Naive B cell (primary cell): Measurements from ENCODE around the gene SURF2. TPM values are rescaled to one million over a fixed set of nuclear protein-coding genes. Genes with fewer than 3 reads are reported as not detected.
"Not testable (repeated sequence)": the region's sequence is repeated elsewhere in the genome, so short reads cannot be mapped to it uniquely, and the experiment has no call there.

Source experiments
- ATAC-seq, 2 donors: fragments of 150-1000 bp; cut with Tn5 transposase; 2 replicates each; pipeline ENCODE4 v1.10.0; 2021; ENCODE audit warnings: low read depth in 2 of 2, mild to moderate bottlenecking in 2 of 2, moderate library complexity in 2 of 2
- DNase-seq: peaks from one replicate; pipeline ENCODE4 v3.0.0; 2022
- H3K27ac Mint-ChIP-seq, 6 donors: one replicate each; pipeline ENCODE4 v1.8.0; 2020 to 2022; ENCODE audit warnings: mild to moderate bottlenecking in 6 of 6, mixed read lengths in 6 of 6, moderate library complexity in 5 of 6, inconsistent platforms in 2 of 6
- H3K27me3 Mint-ChIP-seq, 3 donors: one replicate each; pipeline ENCODE4 v1.8.0; 2021 to 2022; ENCODE audit warnings: mixed read lengths in 3 of 3, mild to moderate bottlenecking in 1 of 3
- H3K36me3 Mint-ChIP-seq, 2 donors: one replicate each; pipeline ENCODE4 v1.8.0; 2020 to 2022; ENCODE audit warnings: mixed read lengths in 2 of 2, inconsistent platforms in 1 of 2, mild to moderate bottlenecking in 1 of 2
- H3K4me1 Mint-ChIP-seq, 3 donors: one replicate each; pipeline ENCODE4 v1.8.0; 2020 to 2022; ENCODE audit warnings: mixed read lengths in 3 of 3, inconsistent platforms in 1 of 3, mild to moderate bottlenecking in 1 of 3, moderate library complexity in 1 of 3
- H3K4me3 Mint-ChIP-seq, 8 donors: one replicate each; pipeline ENCODE4 v1.8.0; 2020 to 2022; ENCODE audit warnings: mild to moderate bottlenecking in 8 of 8, mixed read lengths in 8 of 8, moderate library complexity in 8 of 8, inconsistent platforms in 2 of 8
- H3K9me3 Mint-ChIP-seq, 7 donors: one replicate each; pipeline ENCODE4 v1.8.0; 2020 to 2022; ENCODE audit warnings: mixed read lengths in 7 of 7, mild to moderate bottlenecking in 5 of 7, inconsistent platforms in 2 of 7, moderate library complexity in 1 of 7
- polyA plus RNA-seq, 6 donors: library from polyadenylated mRNA; unstranded; fragments of 300-500 nt; fragmentation: Illumina TruSeq; gene quantifications; one replicate each; pipeline ENCODE4 v1.2.3, GENCODE V29; 2021; ENCODE audit warnings: low read depth in 6 of 6

The SURF2 gene
- polyA plus RNA-seq, 6 donors from 2014 or later = 21.6 to 40.5 (median 28.1) TPM

DNA sequence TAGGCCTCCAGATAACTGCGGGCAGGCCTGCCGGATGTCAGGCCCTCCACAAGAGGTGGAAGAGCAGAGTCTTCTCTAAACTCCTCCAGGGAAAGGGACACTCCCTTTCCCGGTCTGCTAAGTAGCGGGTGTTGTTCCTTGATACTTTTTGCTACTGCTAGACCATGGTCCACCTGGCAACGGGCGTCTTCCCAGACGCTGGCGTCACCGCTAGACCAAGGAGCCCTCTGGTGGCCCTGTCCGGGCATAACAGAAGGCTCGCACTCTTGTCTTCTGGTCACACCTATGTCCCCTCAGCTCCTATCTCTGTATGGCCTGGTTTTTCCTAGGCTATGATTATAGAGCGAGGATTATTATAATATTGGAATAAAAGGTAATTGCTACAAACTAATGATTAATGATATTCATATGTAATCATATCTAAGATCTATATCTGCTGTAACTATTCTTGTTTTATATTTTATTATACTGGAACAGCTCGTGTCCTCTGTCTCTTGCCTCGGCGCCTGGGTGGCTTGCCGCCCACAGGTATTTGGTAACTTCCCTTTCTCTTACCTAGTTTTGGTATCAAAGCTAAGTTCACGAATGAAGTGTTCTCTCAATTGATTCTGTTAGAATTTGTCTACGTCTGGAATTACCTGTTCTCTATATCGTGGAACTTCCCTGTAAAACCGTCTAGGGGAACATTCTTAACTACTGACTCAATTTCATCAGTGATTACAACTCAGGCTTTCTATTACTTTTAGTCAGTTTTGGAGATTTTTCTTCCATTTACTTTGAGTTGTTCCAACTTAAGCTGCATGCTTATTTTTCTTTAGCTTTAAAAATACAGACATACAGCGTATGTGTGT, 26.8 kb upstream of the SURF2 start:
- not testable (repeated sequence) for H3K27me3 Mint-ChIP-seq, H3K4me3 Mint-ChIP-seq, ATAC-seq, DNase-seq, H3K9me3 Mint-ChIP-seq, H3K36me3 Mint-ChIP-seq
- Mint-ChIP-seq H3K27ac (peak overlapping the region in 3 of 6 donors; percentile 19 to 65 (median 24)), H3K4me1 (peaks cover 21 to 38% (median 32%) of the 10 kb centered on the region in 3 donors)

DNA sequence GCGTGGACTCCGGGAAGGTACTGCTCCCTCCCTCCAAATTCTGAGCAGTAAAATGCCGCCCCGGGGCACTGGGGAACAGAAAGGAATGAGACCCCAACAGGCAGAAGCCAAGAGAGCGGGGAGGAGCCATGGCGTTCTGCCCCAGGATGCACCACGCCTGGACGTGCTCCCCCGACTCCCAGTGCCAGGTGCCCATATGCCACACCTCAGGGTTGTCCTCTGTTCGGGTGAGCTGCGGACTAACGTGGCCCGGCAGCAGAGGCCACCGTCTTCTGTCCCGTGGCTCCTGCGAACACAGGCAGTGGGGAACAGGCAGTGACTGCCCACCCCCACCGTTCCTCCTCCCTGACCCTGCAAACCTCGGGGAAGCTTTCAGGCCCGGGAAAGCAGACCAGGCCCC, 25.1 kb upstream of the SURF2 start:
- DNase-seq (no peak), ATAC-seq (no peak)
- Mint-ChIP-seq H3K36me3 (peaks cover 0 to 7% of the 10 kb centered on the region in 2 donors), H3K9me3 (no peaks in the 10 kb centered on the region), H3K27me3 (no peaks in the 10 kb centered on the region), H3K27ac (peak overlapping the region in 1 of 6 donors; percentile 58), H3K4me1 (peaks cover 32 to 54% (median 45%) of the 10 kb centered on the region in 3 donors), H3K4me3 (peak overlapping the region in 1 of 8 donors; percentile 31)

- peaks cover 0 to 7% of the 10 kb centered on the region in 2 donors for H3K36me3 Mint-ChIP-seq
- DNase-seq (no peak), ATAC-seq (no peak)
- no peaks in the 10 kb centered on the region for H3K27me3 Mint-ChIP-seq
- peak overlapping the region in 2 of 6 donors; percentile 44 to 88 for H3K27ac Mint-ChIP-seq
- no peaks in the 10 kb centered on the region for H3K9me3 Mint-ChIP-seq
- H3K4me3 Mint-ChIP-seq = no peak overlapping the region
- H3K4me1 Mint-ChIP-seq = peaks cover 32 to 60% (median 51%) of the 10 kb centered on the region in 3 donors
Measured at GRCh38 chr9:133331641-133332380, 24.5 kb upstream of the SURF2 start.

GRCh38 chr9:133332381-133332730, 24.0 kb upstream of the SURF2 start:
- Mint-ChIP-seq H3K9me3 (no peaks in the 10 kb centered on the region), H3K4me1 (peaks cover 32 to 61% (median 56%) of the 10 kb centered on the region in 3 donors), H3K36me3 (peaks cover 0 to 7% of the 10 kb centered on the region in 2 donors), H3K4me3 (peak overlapping the region in 1 of 8 donors; percentile 62), H3K27ac (peak overlapping the region in 1 of 6 donors; percentile 88), H3K27me3 (no peaks in the 10 kb centered on the region)
- DNase-seq (no peak), ATAC-seq (no peak)

GRCh38 chr9:133333011-133333410, 23.3 kb upstream of the SURF2 start:
- H3K36me3 Mint-ChIP-seq = peaks cover 0 to 7% of the 10 kb centered on the region in 2 donors

GRCh38 chr9:133333566-133333965, 22.8 kb upstream of the SURF2 start:
- Mint-ChIP-seq H3K4me1 (peaks cover 33 to 67% (median 56%) of the 10 kb centered on the region in 3 donors), H3K4me3 (peak overlapping the region in 5 of 8 donors; percentile 30 to 97 (median 63)), H3K27ac (no peak overlapping the region), H3K9me3 (no peaks in the 10 kb centered on the region), H3K36me3 (peaks cover 0 to 7% of the 10 kb centered on the region in 2 donors), H3K27me3 (no peaks in the 10 kb centered on the region)
- ATAC-seq (no peak), DNase-seq (no peak)

More at GRCh38 chr9:133333011-133333410, 23.3 kb upstream of the SURF2 start:
- H3K27me3 Mint-ChIP-seq = no peaks in the 10 kb centered on the region
- DNase-seq (no peak), ATAC-seq (no peak)
- H3K4me3 Mint-ChIP-seq = peak overlapping the region in 4 of 8 donors; percentile 49 to 71 (median 58)
- H3K27ac Mint-ChIP-seq = peak overlapping the region in 1 of 6 donors; percentile 62
- peaks cover 35 to 66% (median 56%) of the 10 kb centered on the region in 3 donors for H3K4me1 Mint-ChIP-seq
- H3K9me3 Mint-ChIP-seq = no peaks in the 10 kb centered on the region

GRCh38 chr9:133334161-133334560, 22.2 kb upstream of the SURF2 start:
- no peak for ATAC-seq
- Mint-ChIP-seq H3K27me3 (no peaks in the 10 kb centered on the region), H3K9me3 (no peaks in the 10 kb centered on the region), H3K4me3 (peak overlapping the region in 7 of 8 donors; percentile 9 to 98 (median 63)), H3K4me1 (peaks cover 32 to 70% (median 58%) of the 10 kb centered on the region in 3 donors), H3K27ac (peak overlapping the region in 1 of 6 donors; percentile 54), H3K36me3 (peaks cover 5 to 10% of the 10 kb centered on the region in 2 donors)
- no peak for DNase-seq

DNA sequence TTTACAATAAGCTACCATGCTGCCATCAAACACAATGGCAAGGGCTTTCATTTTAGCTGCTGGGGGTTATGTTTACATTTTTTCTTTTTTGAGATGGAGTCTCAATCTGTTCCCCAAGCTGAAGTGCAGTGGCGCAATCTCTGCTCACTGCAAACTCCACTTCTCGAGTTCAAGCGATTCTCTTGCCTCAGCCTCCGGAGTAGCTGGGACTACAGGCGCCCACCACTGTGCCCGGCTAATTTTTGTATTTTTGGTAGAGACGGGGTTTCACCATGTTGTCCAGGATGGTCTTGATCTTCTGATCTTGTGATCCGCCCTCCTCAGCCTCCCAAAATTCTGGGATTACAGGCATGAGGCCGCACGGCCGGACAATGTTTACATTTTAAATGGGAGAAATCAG, 21.5 kb upstream of the SURF2 start:
- peaks cover 12 to 18% of the 10 kb centered on the region in 2 donors for H3K36me3 Mint-ChIP-seq
- H3K27me3 Mint-ChIP-seq, ATAC-seq, DNase-seq, H3K9me3 Mint-ChIP-seq: not testable (repeated sequence)
- peaks cover 35 to 70% (median 62%) of the 10 kb centered on the region in 3 donors for H3K4me1 Mint-ChIP-seq
- peak overlapping the region in 2 of 6 donors; percentile 87 to 88 for H3K27ac Mint-ChIP-seq
- peak overlapping the region; percentile 88 to 98 (median 97) for H3K4me3 Mint-ChIP-seq

- H3K9me3 Mint-ChIP-seq = peaks cover 0 to 10% (median 0%) of the 10 kb centered on the region in 7 donors
- H3K4me3 Mint-ChIP-seq = peak within 1 kb of the TSS; percentile 88 to 98 (median 97)
- ATAC-seq (peak; percentile 87 to 88), DNase-seq (peak; percentile 94)
- H3K27ac Mint-ChIP-seq = peak within 1 kb of the TSS; percentile 78 to 98 (median 94)
- no peaks in the 10 kb centered on the region for H3K27me3 Mint-ChIP-seq
- peaks cover 47 to 75% (median 70%) of the 10 kb centered on the region in 3 donors for H3K4me1 Mint-ChIP-seq
- H3K36me3 Mint-ChIP-seq = peaks cover 23% of the 10 kb centered on the region in 2 donors
Measured at GRCh38 chr9:133335924-133336811, 20.2 kb upstream of the SURF2 start, which contains the start of gene SURF6. Gene SURF6 (minus strand): TSS chr9:133336188. CDS start chr9:133336132, 56 bp downstream.

DNA sequence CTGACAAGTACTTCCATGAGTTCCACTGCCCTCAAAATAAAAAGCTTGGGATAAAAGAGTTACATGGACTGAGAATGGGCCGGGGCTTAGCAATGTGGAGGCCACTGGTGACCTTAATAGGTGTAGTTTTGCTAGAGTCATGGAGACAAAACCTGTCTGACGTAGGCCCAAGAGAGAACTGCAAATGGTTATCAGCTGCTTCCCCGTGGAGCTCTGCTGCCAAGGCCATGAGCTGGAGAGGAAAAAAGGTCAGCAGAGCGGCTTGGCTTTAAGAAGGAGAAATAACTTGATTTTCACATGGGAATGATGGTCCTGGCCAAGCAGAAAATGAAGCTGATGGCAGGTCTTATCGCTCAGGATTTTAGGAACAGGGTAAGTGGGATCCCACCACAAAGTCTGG, 16.7 kb upstream of the SURF2 start:
- ATAC-seq = no peak
- H3K9me3 Mint-ChIP-seq = peaks cover 0 to 10% (median 0%) of the 10 kb centered on the region in 7 donors
- no peak for DNase-seq
- peaks cover 50 to 76% (median 70%) of the 10 kb centered on the region in 3 donors for H3K4me1 Mint-ChIP-seq
- H3K36me3 Mint-ChIP-seq = peaks cover 22 to 30% of the 10 kb centered on the region in 2 donors
- H3K4me3 Mint-ChIP-seq = peak overlapping the region in 7 of 8 donors; percentile 43 to 86 (median 73)
- H3K27ac Mint-ChIP-seq = peak overlapping the region in 5 of 6 donors; percentile 67 to 97 (median 94)
- no peaks in the 10 kb centered on the region for H3K27me3 Mint-ChIP-seq

- ATAC-seq (peak; percentile 47 to 51), DNase-seq (peak; percentile 55)
- Mint-ChIP-seq H3K27ac (peak overlapping the region; percentile 74 to 97 (median 90)), H3K9me3 (peaks cover 0 to 10% (median 0%) of the 10 kb centered on the region in 7 donors), H3K36me3 (peaks cover 22 to 30% of the 10 kb centered on the region in 2 donors), H3K4me1 (peaks cover 47 to 71% (median 67%) of the 10 kb centered on the region in 3 donors), H3K4me3 (peak overlapping the region; percentile 33 to 81 (median 69)), H3K27me3 (no peaks in the 10 kb centered on the region)
Measured at GRCh38 chr9:133340256-133340655, 16.1 kb upstream of the SURF2 start.

DNA sequence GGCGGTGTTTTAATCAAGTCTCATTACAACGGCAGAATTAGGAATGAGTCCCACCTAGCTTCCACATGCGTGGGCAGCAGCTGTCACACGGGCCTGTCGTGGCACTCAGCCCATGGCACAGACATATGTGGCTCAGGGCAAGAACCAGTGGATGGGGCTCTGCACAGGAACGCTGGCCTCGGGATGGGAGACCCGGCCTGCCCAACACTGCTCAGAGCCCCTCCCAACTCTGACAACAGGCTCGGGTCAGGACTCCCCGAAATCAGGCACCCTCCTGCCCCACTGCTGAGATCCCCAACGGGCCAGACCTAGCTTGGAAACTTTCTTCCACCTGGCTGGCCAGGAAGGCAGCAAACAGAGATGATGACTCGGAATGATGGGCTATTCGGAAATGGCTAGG, 15.4 kb upstream of the SURF2 start:
- DNase-seq (no peak), ATAC-seq (no peak)
- Mint-ChIP-seq H3K4me3 (peak overlapping the region in 7 of 8 donors; percentile 12 to 83 (median 73)), H3K27me3 (no peaks in the 10 kb centered on the region), H3K4me1 (peaks cover 43 to 66% (median 61%) of the 10 kb centered on the region in 3 donors), H3K9me3 (peaks cover 0 to 10% (median 0%) of the 10 kb centered on the region in 7 donors), H3K36me3 (peaks cover 22 to 30% of the 10 kb centered on the region in 2 donors), H3K27ac (peak overlapping the region; percentile 27 to 94 (median 82))
